Inferior parietal cortex (tissue), 1 donor: ENCODE results near the gene VEZF1.

ENCODE experiments used
- DNase-seq: peaks from one replicate; pipeline ENCODE4 v3.0.0-alpha.2; 2016; ENCODE audit errors: extremely low spot score

VEZF1 gene

GRCh38 chr17:57953219-57953618 lies 34.8 kb downstream of the VEZF1 start:
- no peak for DNase-seq

GRCh38 chr17:57949649-57950048 lies 38.4 kb downstream of the VEZF1 start:
- no peak for DNase-seq

- peak; percentile 52 for DNase-seq
Observed at GRCh38 chr17:57948555-57949420, 39.3 kb downstream of the VEZF1 start.

- peak; percentile 29 for DNase-seq
Observed at GRCh38 chr17:57948169-57948554, 39.9 kb downstream of the VEZF1 start.

GRCh38 chr17:57947369-57947768 lies 40.7 kb downstream of the VEZF1 start:
- DNase-seq: no peak

- peak; percentile 65 for DNase-seq
Observed at GRCh38 chr17:57946798-57947358, 41.2 kb downstream of the VEZF1 start.

GRCh38 chr17:57945996-57946797 lies 41.9 kb downstream of the VEZF1 start:
- DNase-seq: peak; percentile 21

- DNase-seq: no peak
Observed at GRCh38 chr17:57944908-57945307, 43.1 kb downstream of the VEZF1 start.

GRCh38 chr17:57943645-57944044 lies 44.4 kb downstream of the VEZF1 start:
- DNase-seq: no peak

- DNase-seq: no peak
Observed at GRCh38 chr17:57943140-57943539, 44.9 kb downstream of the VEZF1 start.

GRCh38 chr17:57941384-57942370 lies 46.4 kb downstream of the VEZF1 start:
- peak; percentile 33 for DNase-seq

- peak; percentile 16 for DNase-seq
Observed at GRCh38 chr17:57940653-57941329, 47.3 kb downstream of the VEZF1 start.

GRCh38 chr17:57940231-57940630 lies 47.8 kb downstream of the VEZF1 start:
- DNase-seq: no peak

- DNase-seq: no peak
Observed at GRCh38 chr17:57939797-57940196, 48.3 kb downstream of the VEZF1 start.

- no peak for DNase-seq
Observed at GRCh38 chr17:57938061-57938502, 50.0 kb downstream of the VEZF1 start.

- DNase-seq: no peak
Observed at GRCh38 chr17:57937492-57937891, 50.6 kb downstream of the VEZF1 start.

GRCh38 chr17:57935833-57936807 lies 51.9 kb downstream of the VEZF1 start:
- no peak for DNase-seq

- DNase-seq: no peak
Observed at GRCh38 chr17:57931488-57932137, 56.4 kb downstream of the VEZF1 start.

GRCh38 chr17:57930239-57930638 lies 57.8 kb downstream of the VEZF1 start:
- no peak for DNase-seq
